Uterus (tissue), 2 donors: ENCODE results near the gene LETM1.

ENCODE experiments used
- CTCF ChIP-seq, 4 experiments: fragments of 200-600 bp in 2 of 4; fragments of 450-650 bp in 2 of 4; sonication (generic) in 2 of 4; IDR thresholded peaks; one replicate each; pipeline ENCODE4 v1.5.1; 2016 to 2019; ENCODE audit warnings: antibody characterized with exemption in 4 of 4, mild to moderate bottlenecking in 2 of 4, moderate library complexity in 1 of 4
- POLR2A ChIP-seq, 2 donors: fragments of 450-650 bp; IDR thresholded peaks; one replicate each; pipeline ENCODE4 v1.6.1; 2016; ENCODE audit warnings: antibody characterized with exemption in 2 of 2, mild to moderate bottlenecking in 1 of 2, moderate library complexity in 1 of 2

GRCh38 chr4:1773754-1774153 is 82.2 kb downstream of the LETM1 start:
- TF ChIP-seq CTCF (IDR thresholded peaks at IDR 0.05) (no peak), POLR2A (IDR thresholded peaks at IDR 0.05) (no peak)
